GM19463 (cell line): ENCODE results near the gene ORAI1.
"Not testable (repeated sequence)": the region's sequence is repeated elsewhere in the genome, so short reads cannot be mapped to it uniquely, and the experiment has no call there.

ENCODE experiments used
- ATAC-seq: cut with Tn5 transposase; IDR thresholded peaks from one replicate; pipeline ENCODE4 v1.9.1; 2021; ENCODE audit warnings: mild to moderate bottlenecking, moderate library complexity; ENCODE audit not compliant: unreplicated experiment

The ORAI1 gene

DNA sequence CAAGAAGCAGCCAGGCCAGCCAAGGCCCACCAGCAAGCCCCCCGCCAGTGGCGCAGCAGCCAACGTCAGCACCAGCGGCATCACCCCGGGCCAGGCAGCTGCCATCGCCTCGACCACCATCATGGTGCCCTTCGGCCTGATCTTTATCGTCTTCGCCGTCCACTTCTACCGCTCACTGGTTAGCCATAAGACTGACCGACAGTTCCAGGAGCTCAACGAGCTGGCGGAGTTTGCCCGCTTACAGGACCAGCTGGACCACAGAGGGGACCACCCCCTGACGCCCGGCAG, 15.0 kb downstream of the ORAI1 start:
- ATAC-seq = no peak

DNA sequence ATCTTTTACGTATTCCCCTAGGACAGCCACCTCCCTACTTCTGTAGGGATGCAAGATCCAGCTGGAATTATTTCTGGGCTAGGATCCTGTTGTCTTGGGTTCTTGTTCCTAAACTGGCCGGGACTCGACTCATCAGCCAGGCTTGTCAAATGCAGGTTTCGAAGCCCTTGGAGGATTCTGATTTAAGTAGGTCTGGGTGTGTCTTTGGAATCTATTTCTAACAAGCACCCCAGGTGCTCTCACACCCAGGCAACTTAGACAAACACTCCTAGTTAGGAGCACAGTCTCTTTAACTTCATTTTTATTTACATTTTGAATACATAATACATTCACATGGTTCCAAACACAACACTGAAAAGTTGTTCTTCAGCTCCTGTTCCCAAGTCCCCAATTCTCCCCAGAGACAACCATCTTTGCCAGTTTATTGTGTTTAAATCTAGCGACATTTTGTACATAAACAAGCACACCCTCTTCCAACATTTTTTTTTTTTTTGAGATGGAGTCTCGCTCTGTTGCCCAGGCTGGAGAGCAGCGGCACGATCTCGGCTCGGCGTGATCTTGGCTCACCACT, 22.2 kb downstream of the ORAI1 start:
- ATAC-seq = no peak

DNA sequence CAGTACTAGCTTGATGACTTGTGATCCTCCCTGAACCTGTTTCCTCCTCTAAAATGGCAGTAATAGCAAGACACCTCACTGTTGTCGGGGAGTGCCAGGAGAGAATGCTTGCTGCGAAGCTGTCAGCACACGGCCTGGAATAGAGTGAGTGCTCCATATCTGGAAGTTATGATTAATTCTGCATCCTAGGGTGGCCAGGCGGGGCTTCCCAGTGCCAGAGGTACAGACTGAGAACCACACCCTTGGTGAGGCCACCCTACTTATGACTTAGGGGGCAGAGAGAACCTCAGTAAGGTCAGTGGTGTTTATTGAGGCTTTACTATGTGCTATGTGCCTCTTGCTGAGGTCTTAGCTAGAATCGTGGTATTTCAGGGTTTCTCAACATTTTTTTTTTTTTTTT, 23.0 kb downstream of the ORAI1 start:
- no peak for ATAC-seq

DNA sequence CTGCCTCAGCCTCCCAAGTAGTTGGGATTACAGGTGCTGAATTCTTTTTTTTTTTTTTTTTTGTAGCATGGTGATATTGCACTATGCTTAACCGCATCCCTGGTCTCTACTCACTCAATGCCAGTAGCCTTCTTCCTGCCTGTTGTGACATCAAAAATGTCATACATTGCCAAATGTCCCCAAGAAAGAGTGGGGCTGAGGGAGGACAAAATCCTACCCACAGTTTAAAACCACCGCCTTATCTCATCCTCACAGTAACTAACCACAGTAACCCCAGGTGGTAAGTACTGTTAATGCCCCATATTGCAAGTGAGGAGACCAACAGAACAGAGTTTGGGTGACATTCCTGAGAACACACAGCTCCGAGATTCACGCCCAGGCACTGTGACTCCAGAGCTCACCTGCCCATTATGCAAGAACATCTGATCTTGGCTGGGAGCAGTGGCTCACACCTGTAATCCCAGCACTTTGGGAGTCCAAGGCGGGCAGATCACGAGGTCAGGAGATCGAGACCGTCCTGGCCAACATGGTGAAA, 23.6 kb downstream of the ORAI1 start:
- ATAC-seq = no peak

DNA sequence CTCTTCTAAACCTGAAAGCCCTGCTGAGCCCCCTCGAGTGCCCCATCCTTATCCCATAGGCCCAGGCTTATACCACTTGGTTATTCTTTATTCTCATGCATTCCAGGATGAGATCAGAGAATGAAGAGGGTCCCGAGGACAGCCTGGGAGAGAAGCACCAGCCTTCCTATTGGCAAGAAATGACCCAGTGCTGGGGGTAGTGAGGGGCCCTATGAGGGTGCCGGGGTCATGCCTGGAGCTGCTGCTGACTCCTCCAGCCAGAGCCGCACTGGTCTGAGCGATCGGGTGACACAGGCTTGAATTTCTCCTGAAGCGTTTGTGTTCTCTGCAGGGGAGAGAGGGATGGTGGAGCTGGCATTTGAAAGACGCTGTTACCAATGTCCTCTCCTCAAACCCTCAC, 25.0 kb downstream of the ORAI1 start:
- ATAC-seq = no peak

DNA sequence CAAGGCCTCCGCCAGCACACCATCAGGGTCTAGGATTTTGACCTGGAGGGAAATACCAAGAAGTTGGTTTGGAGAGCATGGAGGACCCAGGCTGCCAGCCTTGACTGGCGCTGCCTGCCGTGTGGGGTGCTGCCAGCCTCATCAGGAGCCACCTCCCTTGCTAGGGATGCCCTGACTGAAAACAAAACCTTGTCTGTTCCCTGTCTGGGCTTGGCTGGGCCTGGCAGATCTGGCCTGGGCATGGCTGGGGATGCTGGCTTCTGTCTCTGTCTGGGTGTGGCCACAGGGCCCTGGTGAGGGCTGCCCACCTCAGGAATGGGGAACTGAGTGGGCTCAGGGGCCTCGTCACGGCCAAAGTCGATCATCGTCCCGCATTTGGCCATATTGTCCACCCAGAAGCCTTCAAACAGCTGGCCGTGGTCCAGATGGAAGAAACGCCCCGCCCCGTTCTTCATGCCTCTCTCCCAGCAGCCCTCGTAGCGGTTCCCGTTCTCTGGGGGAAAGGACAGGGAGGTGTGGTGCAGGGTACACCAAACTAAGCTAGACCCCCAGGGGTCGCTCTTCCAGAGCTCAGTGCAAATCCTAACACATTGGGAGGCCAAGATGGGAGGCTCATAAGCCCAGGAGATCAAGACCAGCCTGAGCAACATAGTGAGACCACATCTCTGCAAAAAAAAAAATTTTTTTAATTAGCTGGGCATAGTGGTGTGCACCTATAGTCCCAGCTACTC, 26.6 kb downstream of the ORAI1 start:
- ATAC-seq = no peak

DNA sequence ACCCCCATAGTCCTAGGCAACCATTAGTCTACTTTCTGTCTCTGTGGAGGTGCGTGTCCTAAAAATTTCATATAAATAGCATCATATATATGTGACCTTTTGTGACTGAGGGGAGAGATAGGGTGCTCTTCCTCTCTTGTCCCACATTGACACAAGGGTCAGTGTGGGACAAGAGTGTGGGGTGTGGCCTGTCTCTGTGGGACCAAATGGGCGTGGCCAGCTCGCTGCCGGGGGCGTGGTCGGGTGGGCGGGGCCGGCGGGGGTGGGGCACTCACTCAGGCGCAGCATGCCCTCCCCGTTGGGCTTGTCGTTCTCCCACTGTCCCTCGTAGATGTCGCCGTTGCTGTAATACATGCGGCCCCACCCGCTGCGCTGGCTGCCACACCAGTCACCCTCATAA, 27.7 kb downstream of the ORAI1 start:
- ATAC-seq = no peak

DNA sequence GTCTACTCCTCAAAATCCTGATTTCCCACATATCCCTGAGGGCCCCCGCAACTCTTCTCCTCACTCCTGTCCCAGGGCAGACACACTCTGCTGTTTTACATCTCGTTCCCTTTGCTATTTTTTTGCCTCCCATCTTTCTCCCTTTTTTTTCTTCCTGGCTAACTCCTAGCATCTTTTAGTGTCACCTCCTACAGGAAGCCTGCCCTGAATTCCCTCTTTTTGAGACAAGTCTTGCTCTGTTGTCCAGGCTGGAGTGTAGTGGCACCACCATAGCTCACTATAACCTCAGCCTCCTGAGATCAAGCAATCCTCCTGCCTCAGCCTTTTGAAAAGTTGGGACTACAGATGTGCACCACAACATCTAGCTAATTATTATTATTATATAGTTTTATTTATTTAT, 29.8 kb downstream of the ORAI1 start:
- no peak for ATAC-seq

DNA sequence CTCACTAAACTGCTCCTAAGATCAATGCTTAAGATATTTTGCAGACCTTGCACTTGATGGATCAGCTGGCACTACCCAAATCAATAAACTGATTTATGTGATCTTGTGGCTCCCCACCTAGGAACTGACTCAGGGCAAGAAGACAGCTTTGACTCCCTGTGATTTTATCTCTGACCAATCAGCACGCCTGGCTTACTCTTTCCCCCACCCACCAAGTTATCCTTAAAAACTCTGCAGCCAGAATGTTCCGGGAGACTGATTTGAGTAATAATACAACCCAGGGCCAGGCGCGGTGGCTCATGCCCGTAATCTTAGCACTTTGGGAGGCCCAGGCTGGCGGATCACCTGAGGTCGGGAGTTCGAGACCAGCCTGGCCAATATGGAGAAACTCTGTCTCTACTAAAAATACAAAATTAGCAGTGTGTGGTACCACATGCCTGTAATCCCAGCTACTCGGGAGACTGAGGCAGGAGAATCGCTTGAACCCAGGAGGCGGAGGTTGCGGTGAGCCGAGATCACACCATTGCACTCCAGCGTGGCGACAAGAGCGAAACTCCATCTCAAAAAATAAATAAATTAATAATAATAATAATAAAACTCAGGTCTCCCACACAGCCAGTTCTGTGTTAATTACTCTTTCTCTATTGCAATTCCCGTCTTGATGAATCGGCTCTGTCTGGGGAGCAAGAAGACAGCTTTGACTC, 31.1 kb downstream of the ORAI1 start:
- ATAC-seq = no peak

DNA sequence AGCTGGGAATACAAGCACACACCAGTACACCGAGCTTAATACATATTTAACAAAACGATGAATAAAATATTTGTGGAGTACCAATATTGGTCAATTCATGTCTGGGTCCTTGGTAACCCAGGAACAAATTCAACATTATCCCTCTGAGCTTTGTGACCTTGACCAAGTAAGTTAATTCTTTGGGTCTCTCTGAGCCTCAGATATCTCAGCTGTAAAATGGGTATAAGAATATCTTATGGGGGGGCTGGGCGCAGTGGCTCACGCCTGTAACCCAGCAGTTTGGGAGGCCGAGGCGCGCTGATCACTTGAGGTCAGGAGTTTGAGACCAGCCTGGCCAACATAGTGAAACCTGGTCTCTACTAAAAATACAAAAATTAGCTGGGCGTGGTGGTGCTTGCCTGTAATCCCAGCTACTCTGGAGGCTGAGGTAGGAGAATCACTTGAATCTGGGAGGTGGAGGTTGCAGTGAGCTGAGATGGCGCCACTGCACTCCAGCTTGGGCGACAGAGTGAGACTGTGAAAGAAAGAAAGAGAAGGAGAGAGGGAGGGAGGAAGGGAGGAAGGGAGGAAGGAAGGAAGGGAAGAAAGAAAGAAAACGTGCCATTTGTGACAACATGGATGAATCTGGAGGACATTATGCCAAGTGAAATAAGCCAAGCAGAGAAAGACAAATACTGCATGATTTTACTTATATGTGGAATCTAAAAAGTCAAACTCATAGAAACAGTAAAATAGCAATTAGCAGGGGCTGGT, 35.2 kb downstream of the ORAI1 start:
- ATAC-seq = not testable (repeated sequence)

DNA sequence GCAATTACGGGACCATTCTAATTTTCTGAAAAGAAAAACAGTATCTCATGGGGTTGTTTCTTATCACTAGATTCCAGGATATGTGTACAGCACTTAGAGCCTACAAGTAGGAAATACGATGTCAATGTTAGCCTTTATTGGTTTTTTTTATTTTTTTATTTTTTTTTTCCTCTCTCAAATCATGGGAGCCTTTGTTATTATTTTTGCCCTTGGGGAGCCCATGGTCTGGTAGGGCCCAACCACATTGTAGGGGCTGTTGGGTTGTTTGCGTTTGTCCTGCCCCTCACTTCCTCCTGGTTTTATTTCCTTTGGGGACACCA, 37.2 kb downstream of the ORAI1 start:
- ATAC-seq = no peak

DNA sequence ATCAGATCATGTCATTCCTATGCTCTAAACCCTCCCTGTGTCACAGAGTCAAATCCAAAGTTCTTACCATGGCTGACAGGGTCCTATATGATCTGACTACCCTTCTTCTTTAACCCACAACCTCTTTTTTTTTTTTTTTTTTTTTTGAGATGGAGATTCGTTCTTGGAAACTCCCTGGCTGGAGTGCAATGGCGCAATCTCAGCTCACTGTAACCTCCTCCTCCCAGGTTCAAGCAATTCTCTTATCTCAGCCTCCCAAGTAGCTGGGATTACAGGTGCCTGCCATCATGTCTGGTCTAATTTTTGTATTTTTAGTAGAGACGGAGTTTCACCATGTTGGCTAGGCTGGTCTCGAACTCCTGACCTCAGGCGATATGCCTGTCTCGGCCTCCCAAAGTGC, 40.5 kb downstream of the ORAI1 start:
- ATAC-seq = not testable (repeated sequence)

DNA sequence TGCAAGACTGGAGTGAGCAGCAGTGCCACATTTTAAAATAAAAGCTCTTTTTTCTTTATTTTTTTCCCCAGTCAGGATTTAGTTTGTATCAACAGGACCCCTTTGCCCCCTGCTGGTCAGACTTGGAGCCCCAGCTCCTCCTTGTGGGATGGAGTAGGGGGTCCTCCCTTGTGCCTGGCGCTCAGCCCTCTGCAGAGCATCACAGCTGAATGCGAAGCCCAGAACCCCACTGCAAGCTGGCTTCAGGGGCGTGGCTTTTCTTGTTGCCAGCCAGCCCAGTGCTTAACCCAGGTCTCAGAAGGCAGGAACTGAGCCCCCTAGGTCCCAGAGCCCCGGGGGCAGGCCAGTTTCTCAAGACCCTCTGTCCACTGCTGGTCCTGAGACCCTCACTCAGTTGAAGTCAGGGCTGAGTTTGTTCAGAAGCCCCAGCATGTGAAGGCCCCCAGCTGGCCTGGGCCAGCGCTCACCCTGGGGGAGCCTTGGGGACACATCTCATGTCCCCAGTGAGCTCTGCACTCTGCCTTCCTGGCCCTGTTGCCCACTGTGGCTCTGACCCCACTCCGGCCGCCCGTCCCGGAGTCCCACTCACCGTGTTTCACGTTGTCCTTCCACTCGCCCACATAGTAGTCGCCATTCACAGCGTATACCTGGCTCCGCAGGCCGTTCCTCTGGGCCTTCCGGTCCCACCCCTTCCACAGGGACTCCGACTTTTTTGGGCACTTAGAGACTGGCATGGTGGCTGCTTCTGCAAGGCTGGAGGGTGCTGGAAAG, 42.6 kb downstream of the ORAI1 start:
- no peak for ATAC-seq

DNA sequence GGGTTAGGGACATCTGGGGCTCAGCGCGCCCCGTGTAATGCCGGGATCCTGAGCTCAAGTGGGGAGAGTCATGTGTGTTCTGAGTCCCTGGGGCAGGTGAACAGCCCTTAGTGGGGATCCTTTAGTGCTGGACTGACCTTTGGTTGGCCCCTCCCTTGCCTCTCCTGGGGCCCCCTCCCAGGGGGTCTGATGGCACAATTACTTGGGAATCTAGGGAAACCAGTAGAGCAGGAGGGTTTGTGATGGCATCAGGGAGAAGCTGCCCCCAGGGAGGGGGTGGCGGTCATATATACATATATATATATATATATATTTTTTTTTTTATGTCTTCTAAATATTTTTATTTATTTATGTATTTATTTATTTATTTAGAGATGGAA, 43.2 kb downstream of the ORAI1 start, which contains the start of gene MORN3:
Gene MORN3, minus strand, starts transcription at position 134 of the 380 bp plus-strand sequence. CDS start 171 bp downstream, outside the sequence.
- no peak for ATAC-seq

DNA sequence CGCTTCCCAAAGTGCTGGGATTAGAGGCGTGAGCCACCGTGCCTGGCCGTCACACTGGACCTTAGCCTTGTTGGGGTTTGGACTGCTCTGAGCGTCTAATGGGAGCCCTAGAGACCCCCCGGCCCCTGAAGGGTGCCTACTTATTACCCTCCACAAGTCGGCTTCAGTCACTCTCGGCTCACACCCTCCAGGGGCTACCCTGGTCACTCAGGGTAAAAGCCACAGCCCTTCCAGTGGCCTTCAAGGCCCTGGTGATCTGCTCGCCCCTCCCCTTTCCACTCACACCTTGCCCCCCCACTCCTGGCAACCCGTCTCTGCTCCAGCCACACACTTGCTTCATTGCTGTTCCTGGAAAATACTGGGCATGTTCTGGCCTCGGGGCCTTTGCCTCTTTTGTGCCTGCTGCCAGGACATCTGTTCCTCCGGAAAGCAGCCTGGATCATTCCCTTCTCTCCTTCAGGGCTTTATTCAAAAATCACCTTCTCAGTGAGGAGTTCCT, 46.7 kb downstream of the ORAI1 start:
- ATAC-seq = no peak

DNA sequence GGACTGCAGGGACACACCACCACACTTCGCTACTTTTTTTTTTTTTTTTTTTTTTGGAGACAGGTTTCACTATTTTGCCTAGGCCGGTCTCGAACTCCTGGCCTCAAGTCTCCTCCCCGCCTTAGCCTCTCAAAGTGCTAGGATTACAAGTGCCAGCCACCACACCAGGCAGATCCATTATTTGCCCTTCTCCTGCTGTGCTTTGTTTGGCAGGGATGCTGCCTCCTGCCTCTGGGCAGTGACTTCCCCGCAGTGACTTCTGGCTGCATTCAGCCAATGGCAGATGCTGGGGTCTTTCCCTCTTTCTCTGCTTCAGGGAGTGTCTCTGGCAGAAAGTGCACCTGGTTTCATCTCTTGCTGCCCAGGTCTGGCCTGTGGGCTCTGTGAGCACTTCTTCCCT, 49.9 kb downstream of the ORAI1 start:
- ATAC-seq = no peak

DNA sequence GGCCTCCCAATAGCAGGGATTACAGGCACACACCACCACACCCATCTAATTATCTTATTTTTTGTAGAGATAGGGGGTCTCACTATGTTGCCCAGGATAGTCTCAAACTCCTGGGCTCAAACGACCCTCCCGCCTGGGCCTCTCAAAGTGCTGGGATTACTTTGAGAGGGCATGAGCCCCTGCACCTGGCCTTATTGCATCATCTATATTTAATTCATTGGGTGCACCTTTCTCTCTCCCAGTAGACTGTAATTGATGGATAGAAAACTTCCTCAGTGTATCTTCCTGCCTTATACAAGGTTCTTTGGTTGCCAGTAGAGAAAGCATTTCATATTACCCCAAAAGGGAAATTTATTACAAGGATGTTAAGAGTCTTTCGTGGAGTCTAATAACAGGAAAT, 52.0 kb downstream of the ORAI1 start:
- no peak for ATAC-seq

DNA sequence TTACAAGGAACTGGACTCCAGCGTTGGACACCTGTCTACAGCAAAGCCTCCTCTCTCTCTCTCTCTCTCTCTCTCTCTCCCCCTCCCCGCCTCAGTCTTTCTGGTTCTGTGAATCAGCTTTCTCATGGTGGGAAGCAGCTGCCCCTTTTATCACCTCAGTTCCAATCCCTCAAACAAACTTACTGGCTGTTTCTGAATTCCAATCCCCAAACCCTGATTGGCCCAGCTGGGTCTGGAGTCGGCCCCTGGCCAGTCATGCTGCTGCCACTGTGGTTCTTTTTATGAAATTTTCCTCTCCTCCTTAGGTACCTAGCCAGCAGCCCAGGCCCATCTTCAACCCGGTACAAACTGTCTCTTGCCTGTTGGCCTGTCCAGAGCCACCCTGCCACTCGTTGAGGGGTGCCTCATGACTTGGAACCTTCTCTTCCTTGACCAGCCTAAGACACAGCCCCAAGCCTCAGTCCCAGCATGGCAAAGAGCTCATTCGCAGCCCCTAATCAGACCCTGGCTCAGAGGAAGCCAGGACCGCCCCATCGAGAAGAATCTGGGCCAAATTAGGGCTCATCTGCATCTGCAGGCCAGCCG, 52.5 kb downstream of the ORAI1 start:
- ATAC-seq = no peak

DNA sequence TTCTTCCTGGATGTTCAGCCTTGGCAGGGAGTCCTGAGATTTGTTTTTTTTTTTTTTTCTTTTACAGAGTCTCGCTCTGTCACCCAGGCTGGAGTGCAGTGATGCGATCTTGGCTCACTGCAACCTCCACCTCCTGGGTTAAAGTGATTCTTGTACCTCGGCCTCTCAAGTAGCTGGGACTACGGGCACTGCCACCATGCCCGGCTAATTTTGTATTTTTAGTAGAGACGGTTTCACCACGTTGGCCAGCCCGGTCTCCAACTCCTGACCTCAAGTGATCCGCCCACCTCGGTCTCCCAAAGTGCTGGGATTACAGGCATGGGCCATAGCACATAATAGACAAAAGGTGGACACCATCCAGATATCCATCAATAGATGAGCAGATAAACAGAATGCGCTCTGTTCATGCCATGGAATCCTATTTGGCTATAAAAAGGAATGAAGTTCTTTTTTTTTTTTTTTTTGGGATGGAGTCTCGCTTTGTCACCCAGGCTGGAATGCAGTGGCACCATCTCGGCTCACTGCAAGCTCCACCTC, 53.4 kb downstream of the ORAI1 start:
- not testable (repeated sequence) for ATAC-seq

DNA sequence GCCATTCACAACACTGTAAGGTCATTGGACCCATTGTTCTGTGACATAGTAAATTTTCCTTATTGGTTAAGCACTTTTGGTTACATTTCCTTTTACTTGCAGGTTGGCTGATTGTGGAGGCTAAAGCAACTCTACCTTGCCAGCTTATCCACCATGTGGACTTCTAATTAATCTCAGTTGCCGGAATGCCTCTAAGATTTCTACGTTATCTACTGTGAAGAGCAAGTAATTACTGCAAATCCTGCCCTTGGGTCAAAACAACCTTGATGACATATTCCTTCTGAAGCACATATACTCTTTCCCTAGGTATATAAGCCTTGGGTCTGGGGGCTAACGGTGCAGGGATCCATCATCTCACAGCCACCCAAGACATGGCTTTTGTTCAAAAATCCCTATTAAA, 62.6 kb downstream of the ORAI1 start:
- no peak for ATAC-seq
